GM19238 (cell line): ENCODE results near the gene CHRNA10.
"Not testable (repeated sequence)": the region's sequence is repeated elsewhere in the genome, so short reads cannot be mapped to it uniquely, and the experiment has no call there.

Source experiments
- DNase-seq: peaks from one replicate; pipeline ENCODE4 v3.0.0; 2011; ENCODE audit warnings: low spot score; ENCODE audit not compliant: insufficient read length

CHRNA10 gene

GRCh38 chr11:3665336-3666022 is 5.7 kb downstream of the CHRNA10 start:
- no peak for DNase-seq

- no peak for DNase-seq
Observed at GRCh38 chr11:3664032-3664630, 7.1 kb downstream of the CHRNA10 start.

GRCh38 chr11:3662856-3663255 is 8.3 kb downstream of the CHRNA10 start:
- no peak for DNase-seq

GRCh38 chr11:3660960-3661359 is 10.2 kb downstream of the CHRNA10 start:
- no peak for DNase-seq

- no peak for DNase-seq
Observed at GRCh38 chr11:3659595-3660515, 11.3 kb downstream of the CHRNA10 start.

GRCh38 chr11:3658252-3658651 is 12.9 kb downstream of the CHRNA10 start:
- DNase-seq: no peak

- not testable (repeated sequence) for DNase-seq
Observed at GRCh38 chr11:3657331-3657730, 13.9 kb downstream of the CHRNA10 start.

GRCh38 chr11:3655547-3655946 is 15.6 kb downstream of the CHRNA10 start:
- DNase-seq: no peak

GRCh38 chr11:3652514-3652913 is 18.7 kb downstream of the CHRNA10 start:
- DNase-seq: not testable (repeated sequence)

- not testable (repeated sequence) for DNase-seq
Observed at GRCh38 chr11:3649374-3649773, 21.8 kb downstream of the CHRNA10 start.

GRCh38 chr11:3648843-3649242 is 22.3 kb downstream of the CHRNA10 start:
- not testable (repeated sequence) for DNase-seq

- DNase-seq: no peak
Observed at GRCh38 chr11:3645552-3645951, 25.6 kb downstream of the CHRNA10 start.

- DNase-seq: no peak
Observed at GRCh38 chr11:3644817-3645235, 26.4 kb downstream of the CHRNA10 start, which contains the start of gene ART1. ART1 (plus strand) TSS chr11:3645128; CDS start chr11:3659214, 14,086 bp downstream.

GRCh38 chr11:3643102-3643546 is 28.1 kb downstream of the CHRNA10 start:
- DNase-seq: not testable (repeated sequence)

GRCh38 chr11:3642071-3642951 is 28.9 kb downstream of the CHRNA10 start:
- peak; percentile 40 for DNase-seq

- no peak for DNase-seq
Observed at GRCh38 chr11:3641701-3642070, 29.5 kb downstream of the CHRNA10 start, which contains the start of gene ART5. ART5 (minus strand) TSS chr11:3641992; CDS start chr11:3641862, 130 bp downstream.

- no peak for DNase-seq
Observed at GRCh38 chr11:3641191-3641590, 30.0 kb downstream of the CHRNA10 start.

- DNase-seq: no peak
Observed at GRCh38 chr11:3639841-3640240, 31.3 kb downstream of the CHRNA10 start.

- DNase-seq: no peak
Observed at GRCh38 chr11:3638513-3638912, 32.7 kb downstream of the CHRNA10 start.

GRCh38 chr11:3637201-3637600 is 34.0 kb downstream of the CHRNA10 start:
- no peak for DNase-seq
